Posterior cingulate gyrus (tissue), 11 donors: ENCODE data around the gene WDFY4.

ENCODE experiments used
- DNase-seq, 10 donors: peaks; one replicate each; pipeline versions ENCODE4 v3.0.0 to v3.0.0-alpha.2; 2020 to 2021; ENCODE audit warnings: mixed read lengths in 3 of 10
- intact Hi-C: fragments of 100-400 bp; cut with DNase I; formaldehyde crosslinking; loops from one replicate; pipeline ENCODE4 v1.15.1; 2023

WDFY4 gene

DNA sequence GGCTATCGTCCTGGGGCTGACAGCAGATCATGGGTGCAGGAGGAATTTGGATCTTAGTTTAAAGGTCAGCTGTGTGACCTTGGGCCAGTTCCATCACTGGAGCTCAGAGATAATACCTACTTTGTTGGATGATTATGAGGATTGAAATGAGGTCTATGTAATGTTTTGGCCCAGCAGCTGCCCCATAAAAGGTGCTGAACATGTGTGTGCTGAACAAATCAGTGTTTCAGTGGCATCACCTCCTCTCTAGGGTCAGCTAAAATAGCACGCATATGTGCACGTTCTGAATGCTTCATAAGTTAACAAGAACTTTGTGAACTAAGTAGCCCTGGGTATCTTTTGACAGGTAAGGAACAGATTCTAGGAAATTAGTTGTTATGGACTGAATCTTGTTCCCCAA lies 339.8 kb downstream of the WDFY4 start:
- intact Hi-C loops, result no loop called here

DNA sequence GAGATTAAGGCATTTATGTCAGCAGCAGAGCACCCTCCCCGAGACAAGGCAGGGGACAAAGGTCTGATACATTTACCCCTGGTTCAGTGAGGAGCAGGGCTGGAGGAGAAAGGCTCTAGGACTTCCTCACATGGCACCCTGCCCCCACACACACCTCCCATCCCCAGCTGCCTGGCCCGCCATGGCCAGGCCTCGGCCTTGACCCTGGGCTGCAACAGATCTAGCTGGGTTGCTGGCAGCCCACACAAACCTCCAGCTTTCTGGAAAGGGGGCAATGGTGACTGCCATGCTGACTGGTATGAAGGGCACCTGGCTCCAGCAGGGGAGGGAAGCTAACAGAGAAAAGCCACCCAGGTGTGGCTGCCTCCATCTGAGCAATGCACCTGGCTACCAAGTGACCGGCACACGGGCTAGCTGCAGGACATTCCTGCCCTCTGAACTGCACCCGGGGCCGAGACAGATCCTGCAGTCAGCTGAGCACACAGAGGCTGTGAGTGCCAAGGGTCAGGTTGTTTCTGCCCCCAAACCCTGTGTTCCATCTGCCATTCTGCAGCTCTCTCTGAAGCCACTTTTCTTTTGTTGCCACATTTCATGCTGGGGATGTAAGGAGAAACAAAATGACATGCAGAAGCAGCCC lies 340.8 kb downstream of the WDFY4 start:
- no peak for DNase-seq
- intact Hi-C loops, result no loop called here

More for the DNA sequence above, 339.8 kb downstream of the WDFY4 start:
- DNase-seq, result no peak

- intact Hi-C loops, result no loop called here
- no peak for DNase-seq
Measured at GRCh38 chr10:49028639-49029038, 344.0 kb downstream of the WDFY4 start.

DNA sequence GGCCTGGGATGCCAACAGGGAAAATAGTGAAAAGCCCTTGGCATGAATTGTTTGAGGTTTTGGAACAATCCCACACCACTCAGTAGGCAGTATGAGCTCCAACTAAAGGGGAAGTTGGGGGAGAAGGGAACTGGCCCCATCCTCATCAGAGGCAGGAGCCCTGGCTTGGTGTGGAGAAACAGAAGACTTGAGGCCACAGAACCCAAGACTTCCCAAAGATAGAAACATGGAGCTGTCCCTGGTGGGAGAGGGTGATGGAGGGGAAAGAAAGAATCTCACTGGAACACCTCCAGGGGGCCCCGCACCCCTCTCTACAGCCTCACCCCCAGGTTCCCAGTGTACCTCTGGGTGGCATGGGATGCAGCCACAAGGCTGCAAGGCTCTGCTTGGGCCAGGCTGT lies 345.0 kb downstream of the WDFY4 start:
- no peak for DNase-seq
- intact Hi-C loops, result no loop called here
